H9 (cell line): ENCODE results near the gene MBOAT2. TPM values are rescaled to one million over a fixed set of nuclear protein-coding genes. Genes with fewer than 3 reads are reported as not detected.

Experiments
- DNase-seq: peaks from one replicate; pipeline ENCODE4 v3.0.0-alpha.2; 2017
- H2AFZ ChIP-seq: one replicate; pipeline ENCODE4 v1.6.1; 2013; ENCODE audit warnings: mild to moderate bottlenecking, low read length, control low read depth, moderate library complexity
- H2AK5ac ChIP-seq: 2 replicates; pipeline ENCODE4 v1.6.1; 2013; ENCODE audit warnings: low read length, control low read depth, mixed read lengths; ENCODE audit not compliant: insufficient read length
- H2BK120ac ChIP-seq: one replicate; pipeline ENCODE4 v1.6.1; 2013; ENCODE audit warnings: low read depth, mild to moderate bottlenecking, low read length, control low read depth, inconsistent platforms; ENCODE audit not compliant: poor library complexity, severe bottlenecking
- H2BK12ac ChIP-seq: 2 replicates; pipeline ENCODE4 v1.6.1; 2013; ENCODE audit warnings: low read length, control low read depth, mixed read lengths, low read depth; ENCODE audit not compliant: insufficient read length
- H2BK15ac ChIP-seq: 2 replicates; pipeline ENCODE4 v1.6.1; 2013; ENCODE audit warnings: low read depth, low read length, control low read depth
- H2BK20ac ChIP-seq: one replicate; pipeline ENCODE4 v1.6.1; 2013; ENCODE audit warnings: low read depth, mild to moderate bottlenecking, low read length, control low read depth, inconsistent platforms; ENCODE audit not compliant: poor library complexity, severe bottlenecking
- H2BK5ac ChIP-seq: 2 replicates; pipeline ENCODE4 v1.6.1; 2013; ENCODE audit warnings: low read length, control low read depth, mixed read lengths; ENCODE audit not compliant: insufficient read length
- H3K14ac ChIP-seq: 2 replicates; pipeline ENCODE4 v1.6.1; 2013; ENCODE audit warnings: low read length, control low read depth; ENCODE audit not compliant: insufficient read depth
- H3K18ac ChIP-seq: 2 replicates; pipeline ENCODE4 v1.6.1; 2013; ENCODE audit warnings: low read depth, mild to moderate bottlenecking, mixed read lengths, low read length, control low read depth; ENCODE audit not compliant: insufficient read length
- H3K23ac ChIP-seq: 2 replicates; pipeline ENCODE4 v1.6.1; 2013; ENCODE audit warnings: low read length, control low read depth, mixed read lengths, low read depth; ENCODE audit not compliant: insufficient read length
- H3K23me2 ChIP-seq: 2 replicates; pipeline ENCODE4 v1.6.1; 2013; ENCODE audit warnings: low read depth, mild to moderate bottlenecking, mixed read lengths, low read length, control low read depth; ENCODE audit not compliant: insufficient read length, poor library complexity, severe bottlenecking
- H3K27ac ChIP-seq: 2 replicates; pipeline ENCODE4 v1.5.1; 2013; ENCODE audit warnings: low read length, control low read depth, mixed read lengths, low read depth; ENCODE audit not compliant: insufficient read length
- H3K27me3 ChIP-seq: 2 replicates; pipeline ENCODE4 v1.6.1; 2013; ENCODE audit warnings: low read length, control low read depth, inconsistent platforms; ENCODE audit not compliant: insufficient read depth
- H3K4ac ChIP-seq: 2 replicates; pipeline ENCODE4 v1.6.1; 2013; ENCODE audit warnings: low read depth, mild to moderate bottlenecking, control low read depth, inconsistent platforms, low read length, moderate library complexity
- H3K4me1 ChIP-seq: 2 replicates; pipeline ENCODE4 v1.6.1; 2013; ENCODE audit warnings: low read length, control low read depth, inconsistent platforms; ENCODE audit not compliant: insufficient read depth
- H3K4me2 ChIP-seq: 2 replicates; pipeline ENCODE4 v1.6.1; 2013; ENCODE audit warnings: low read length, control low read depth, mixed read lengths; ENCODE audit not compliant: insufficient read length, insufficient read depth
- H3K56ac ChIP-seq: 2 replicates; pipeline ENCODE4 v1.6.1; 2013; ENCODE audit warnings: low read depth, mild to moderate bottlenecking, mixed read lengths, low read length, control low read depth; ENCODE audit not compliant: insufficient read length
- H3K79me1 ChIP-seq: 2 replicates; pipeline ENCODE4 v1.6.1; 2013; ENCODE audit warnings: low read depth, mild to moderate bottlenecking, moderate library complexity, low read length, control low read depth, inconsistent platforms; ENCODE audit not compliant: insufficient read depth, poor library complexity, severe bottlenecking
- H3K79me2 ChIP-seq: 2 replicates; pipeline ENCODE4 v1.6.1; 2013; ENCODE audit warnings: low read length, control low read depth, inconsistent platforms; ENCODE audit not compliant: insufficient read depth
- H3K9ac ChIP-seq: 2 replicates; pipeline ENCODE4 v1.6.1; 2013; ENCODE audit warnings: low read length, control low read depth, mixed read lengths; ENCODE audit not compliant: insufficient read length; ENCODE audit errors: extremely low read depth
- H3K9me3 ChIP-seq: one replicate; pipeline ENCODE4 v1.6.1; 2013; ENCODE audit warnings: low read depth, low read length, inconsistent platforms; ENCODE audit not compliant: control insufficient read depth
- H3T11ph ChIP-seq: one replicate; pipeline ENCODE4 v1.6.1; 2013; ENCODE audit warnings: mild to moderate bottlenecking, low read length, control low read depth, inconsistent platforms
- H4K20me1 ChIP-seq: one replicate; pipeline ENCODE4 v1.6.1; 2013; ENCODE audit not compliant: control insufficient read depth, insufficient read length, insufficient read depth
- H4K5ac ChIP-seq: 2 replicates; pipeline ENCODE4 v1.6.1; 2013; ENCODE audit warnings: low read depth, mild to moderate bottlenecking, mixed read lengths, low read length, control low read depth; ENCODE audit not compliant: insufficient read length
- H4K8ac ChIP-seq: replicated peaks from 2 replicates; pipeline ENCODE4 v1.6.1; 2013; ENCODE audit warnings: low read length, control low read depth, mixed read lengths, low read depth; ENCODE audit not compliant: insufficient read length
- H4K91ac ChIP-seq: 2 replicates; pipeline ENCODE4 v1.6.1; 2013; ENCODE audit warnings: low read depth, mild to moderate bottlenecking, moderate library complexity, mixed read lengths, low read length, control low read depth; ENCODE audit not compliant: insufficient read length
- H3K27ac Mint-ChIP-seq, 3 experiments: 2 replicates in 2 of 3; 3 replicates in 1 of 3; pipeline ENCODE4 v1.8.0; 2020 to 2021; ENCODE audit warnings: mixed read lengths in 3 of 3, mild to moderate bottlenecking in 1 of 3, moderate library complexity in 1 of 3
- H3K27me3 Mint-ChIP-seq: 2 replicates; pipeline ENCODE4 v1.8.0; 2021; ENCODE audit warnings: low read depth, mild to moderate bottlenecking, moderate library complexity, mixed read lengths
- H3K36me3 Mint-ChIP-seq, 3 experiments: 2 replicates in 2 of 3; 3 replicates in 1 of 3; pipeline ENCODE4 v1.8.0; 2020 to 2021; ENCODE audit warnings: low read depth in 3 of 3, mixed read lengths in 3 of 3; ENCODE audit not compliant: insufficient read depth in 1 of 3
- H3K4me1 Mint-ChIP-seq, 2 experiments: 2 replicates each; pipeline ENCODE4 v1.8.0; 2020; ENCODE audit warnings: mixed read lengths in 2 of 2
- H3K4me3 Mint-ChIP-seq, 2 experiments: 2 replicates in 1 of 2; 3 replicates in 1 of 2; pipeline ENCODE4 v1.8.0; 2020 to 2021; ENCODE audit warnings: mild to moderate bottlenecking in 2 of 2, mixed read lengths in 2 of 2, moderate library complexity in 1 of 2
- H3K9me3 Mint-ChIP-seq, 2 experiments: 2 replicates in 1 of 2; 3 replicates in 1 of 2; pipeline ENCODE4 v1.8.0; 2020; ENCODE audit warnings: mild to moderate bottlenecking in 2 of 2, mixed read lengths in 2 of 2, moderate library complexity in 1 of 2
- WGBS: extraction: QIAGEN DNeasy Blood & Tissue Kit; methylation state at CpG from one replicate; pipeline ENCODE4 v1.1.7; 2013; ENCODE audit warnings: missing lambda C conversion rate, low lambda C conversion rate, mixed read lengths; ENCODE audit not compliant: insufficient read length; ENCODE audit errors: extremely low coverage; 5-methylcytosine and 5-hydroxymethylcytosine counted together
- total RNA-seq: library from RNA; stranded (reverse); gene quantifications from 2 replicates; pipeline ENCODE4 v1.2.1, GENCODE V29; 2021
- TF ChIP-seq, protein P1 (sequence below): fragments of 200-600 bp; sonication (generic); conservative IDR thresholded peaks from 3 replicates; pipeline ENCODE4 v1.8.0; 2021; ENCODE audit warnings: antibody characterized with exemption, mild to moderate bottlenecking

Gene MBOAT2
- total RNA-seq, 1 experiment from 2014 or later: 20.2 TPM

DNA sequence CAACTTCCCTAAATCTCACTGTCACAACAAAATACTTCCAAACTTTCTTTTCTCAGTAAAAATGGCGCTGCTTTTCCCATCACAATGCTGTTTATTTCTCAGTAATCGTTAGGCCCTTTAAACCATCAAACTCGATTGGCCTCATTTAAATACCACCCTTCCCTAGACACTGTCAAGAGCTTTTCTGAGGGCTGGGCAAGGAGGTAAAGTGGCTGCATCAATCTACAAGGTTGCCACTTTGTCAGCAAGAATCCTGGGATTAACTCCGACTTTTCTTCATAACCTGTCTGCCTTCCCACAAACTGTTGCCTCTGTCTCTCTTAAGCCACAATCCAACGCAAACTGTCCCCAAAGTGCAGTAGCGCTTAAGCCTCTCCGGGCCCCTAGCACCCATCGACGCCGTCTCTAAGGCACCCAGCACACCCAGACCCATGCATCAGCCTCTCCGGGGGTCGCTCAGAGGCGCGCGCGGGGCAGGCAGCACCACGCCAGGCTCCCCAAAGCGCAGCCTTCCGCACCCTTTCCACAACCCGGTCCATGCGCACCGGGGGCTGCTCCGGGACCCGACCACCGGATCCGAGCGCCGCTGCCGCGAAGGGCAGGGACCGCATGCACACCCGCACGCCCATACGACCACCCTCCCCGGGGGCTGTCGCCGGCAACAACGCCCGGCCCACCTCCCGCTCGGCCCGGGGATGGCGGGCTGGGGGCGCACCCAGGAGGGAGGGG is 683 bp downstream of the MBOAT2 start:
- H2AK5ac ChIP-seq: no peak overlapping the region
- H2BK12ac ChIP-seq: no peak overlapping the region
- Mint-ChIP-seq H3K36me3 (peaks cover 0 to 6% (median 3%) of the 10 kb centered on the region in 3 experiments; a peak in 4 of 7 replicates), H3K9me3 (peaks cover 0 to 6% of the 10 kb centered on the region in 2 experiments; a peak in 2 of 5 replicates), H3K27me3 (peaks cover 5% of the 10 kb centered on the region), H3K27ac (no peak overlapping the region), H3K4me3 (peak overlapping the region; percentile 84 to 98), H3K4me1 (peaks cover 37 to 41% of the 10 kb centered on the region in 2 experiments)
- no peak overlapping the region for H3K23ac ChIP-seq
- H4K91ac ChIP-seq: no peak overlapping the region
- no peaks in the 10 kb centered on the region for H3K79me1 ChIP-seq
- H3K4me1 ChIP-seq: no peaks in the 10 kb centered on the region; the same call in 1 of the 2 replicates
- H4K20me1 ChIP-seq: no peaks in the 10 kb centered on the region
- H3K18ac ChIP-seq: peak overlapping the region; percentile 44
- H2BK20ac ChIP-seq: no peak overlapping the region
- H2BK15ac ChIP-seq: no peak overlapping the region
- H3K23me2 ChIP-seq: peaks cover 11% of the 10 kb centered on the region
- no CpG with 5 or more reads among the region's 44 CpGs for WGBS
- H3K14ac ChIP-seq: peak overlapping the region; percentile 24; the same call in 1 of the 2 replicates
- no peak overlapping the region for H3K27ac ChIP-seq
- no peak overlapping the region for H2BK5ac ChIP-seq
- H3K4ac ChIP-seq: no peak overlapping the region
- H2BK120ac ChIP-seq: no peak overlapping the region
- peaks cover 2% of the 10 kb centered on the region; the same call in 1 of the 2 replicates for H3K79me2 ChIP-seq
- H3K27me3 ChIP-seq: no peaks in the 10 kb centered on the region
- peak overlapping the region; percentile 97 for H3K4me2 ChIP-seq
- H3T11ph ChIP-seq: no peak overlapping the region
- TF ChIP-seq, protein P1, sequence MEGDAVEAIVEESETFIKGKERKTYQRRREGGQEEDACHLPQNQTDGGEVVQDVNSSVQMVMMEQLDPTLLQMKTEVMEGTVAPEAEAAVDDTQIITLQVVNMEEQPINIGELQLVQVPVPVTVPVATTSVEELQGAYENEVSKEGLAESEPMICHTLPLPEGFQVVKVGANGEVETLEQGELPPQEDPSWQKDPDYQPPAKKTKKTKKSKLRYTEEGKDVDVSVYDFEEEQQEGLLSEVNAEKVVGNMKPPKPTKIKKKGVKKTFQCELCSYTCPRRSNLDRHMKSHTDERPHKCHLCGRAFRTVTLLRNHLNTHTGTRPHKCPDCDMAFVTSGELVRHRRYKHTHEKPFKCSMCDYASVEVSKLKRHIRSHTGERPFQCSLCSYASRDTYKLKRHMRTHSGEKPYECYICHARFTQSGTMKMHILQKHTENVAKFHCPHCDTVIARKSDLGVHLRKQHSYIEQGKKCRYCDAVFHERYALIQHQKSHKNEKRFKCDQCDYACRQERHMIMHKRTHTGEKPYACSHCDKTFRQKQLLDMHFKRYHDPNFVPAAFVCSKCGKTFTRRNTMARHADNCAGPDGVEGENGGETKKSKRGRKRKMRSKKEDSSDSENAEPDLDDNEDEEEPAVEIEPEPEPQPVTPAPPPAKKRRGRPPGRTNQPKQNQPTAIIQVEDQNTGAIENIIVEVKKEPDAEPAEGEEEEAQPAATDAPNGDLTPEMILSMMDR: no peak
- H4K5ac ChIP-seq: no peak overlapping the region
- no peak overlapping the region for H4K8ac ChIP-seq
- H3K9ac ChIP-seq: peak overlapping the region; percentile 59
- H2AFZ ChIP-seq: no peak overlapping the region
- H3K9me3 ChIP-seq: no peaks in the 10 kb centered on the region
- H3K56ac ChIP-seq: no peak overlapping the region
- no peak for DNase-seq
